Gastroesophageal sphincter (tissue), 3 donors: ENCODE data around the gene BAIAP3.

Source experiments
- EP300 ChIP-seq: sonication (generic); formaldehyde crosslinking; IDR thresholded peaks from one replicate; pipeline ENCODE4 v1.6.1; 2017; ENCODE audit warnings: antibody characterized with exemption, mild to moderate bottlenecking
- POLR2A ChIP-seq, 2 donors: fragments of 450-650 bp; IDR thresholded peaks; one replicate each; pipeline ENCODE4 v1.6.1; 2017; ENCODE audit warnings: antibody characterized with exemption in 2 of 2, mild to moderate bottlenecking in 2 of 2, moderate library complexity in 1 of 2
- POLR2AphosphoS5 ChIP-seq: sonication (generic); formaldehyde crosslinking; IDR thresholded peaks from one replicate; pipeline ENCODE4 v1.6.1; 2017; ENCODE audit warnings: antibody characterized with exemption
- TF ChIP-seq, protein P1 (sequence below), 4 experiments: fragments of 200-600 bp in 2 of 4; fragments of 450-650 bp in 2 of 4; sonication (generic) in 1 of 4; IDR thresholded peaks; one replicate each; pipeline ENCODE4 v1.5.1; 2017 to 2019; ENCODE audit warnings: antibody characterized with exemption in 4 of 4, mild to moderate bottlenecking in 2 of 4, moderate library complexity in 2 of 4

GRCh38 chr16:1298406-1298805, 35.0 kb upstream of the BAIAP3 start:
- TF ChIP-seq, protein P1, sequence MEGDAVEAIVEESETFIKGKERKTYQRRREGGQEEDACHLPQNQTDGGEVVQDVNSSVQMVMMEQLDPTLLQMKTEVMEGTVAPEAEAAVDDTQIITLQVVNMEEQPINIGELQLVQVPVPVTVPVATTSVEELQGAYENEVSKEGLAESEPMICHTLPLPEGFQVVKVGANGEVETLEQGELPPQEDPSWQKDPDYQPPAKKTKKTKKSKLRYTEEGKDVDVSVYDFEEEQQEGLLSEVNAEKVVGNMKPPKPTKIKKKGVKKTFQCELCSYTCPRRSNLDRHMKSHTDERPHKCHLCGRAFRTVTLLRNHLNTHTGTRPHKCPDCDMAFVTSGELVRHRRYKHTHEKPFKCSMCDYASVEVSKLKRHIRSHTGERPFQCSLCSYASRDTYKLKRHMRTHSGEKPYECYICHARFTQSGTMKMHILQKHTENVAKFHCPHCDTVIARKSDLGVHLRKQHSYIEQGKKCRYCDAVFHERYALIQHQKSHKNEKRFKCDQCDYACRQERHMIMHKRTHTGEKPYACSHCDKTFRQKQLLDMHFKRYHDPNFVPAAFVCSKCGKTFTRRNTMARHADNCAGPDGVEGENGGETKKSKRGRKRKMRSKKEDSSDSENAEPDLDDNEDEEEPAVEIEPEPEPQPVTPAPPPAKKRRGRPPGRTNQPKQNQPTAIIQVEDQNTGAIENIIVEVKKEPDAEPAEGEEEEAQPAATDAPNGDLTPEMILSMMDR (IDR thresholded peaks at IDR 0.05), result no peak
- TF ChIP-seq EP300 (no peak), POLR2AphosphoS5 (no peak), POLR2A (IDR thresholded peaks at IDR 0.05) (no peak)
